Breast epithelium (tissue), 3 donors: Measurements from ENCODE around the gene TCF23.

ENCODE experiments used
- CTCF ChIP-seq, 3 donors: fragments of 450-650 bp; IDR thresholded peaks; one replicate each; pipeline ENCODE4 v1.5.1; 2016 to 2017; ENCODE audit warnings: antibody characterized with exemption in 3 of 3, mild to moderate bottlenecking in 3 of 3, moderate library complexity in 3 of 3
- POLR2A ChIP-seq: fragments of 450-650 bp; IDR thresholded peaks from one replicate; pipeline ENCODE4 v1.6.1; 2016; ENCODE audit warnings: antibody characterized with exemption, mild to moderate bottlenecking, moderate library complexity

- no peak for TF ChIP-seq CTCF (IDR thresholded peaks at IDR 0.05)
- no peak for TF ChIP-seq POLR2A
These were observed 13.6 kb downstream of the TCF23 start for GRCh38 chr2:27162151-27163121.
